GM12878 (cell line): Measurements from ENCODE around the gene ZNF33B. TPM values are rescaled to one million over a fixed set of nuclear protein-coding genes. Genes with fewer than 3 reads are reported as not detected.

Experiments used
- ATAC-seq: fragments of 200-7000 bp; cut with Tn5 transposase; 3 replicates; pipeline ENCODE4 v1.9.1; 2020; ENCODE audit warnings: mild to moderate bottlenecking, moderate library complexity
- BruUV-seq: library from RNA; stranded (reverse); fragments of 400-500 nt; replicated peaks from 2 replicates; lab custom pipeline; 2021; lab: Mats Ljungman, UMichigan
- CTCF ChIA-PET: fragments of 300-600 bp; sonication (Branson Sonifier 250); formaldehyde crosslinking; extraction: SDS; loops from one replicate; lab custom pipeline; 2021; ENCODE audit warnings: inconsistent platforms; lab: Yijun Ruan, JAX
- POLR2A ChIA-PET: fragments of 350-600 bp; formaldehyde crosslinking; extraction: SDS; loops from one replicate; lab custom pipeline; 2021; ENCODE audit warnings: inconsistent platforms; lab: Charles Lee
- RAD21 ChIA-PET: fragments of 300-600 bp; sonication (Branson Sonifier 250); formaldehyde crosslinking; loops from one replicate; lab custom pipeline; 2023; ENCODE audit warnings: antibody characterized with exemption; ENCODE audit not compliant: unreplicated experiment; lab: Charles Lee
- SMC1A ChIA-PET: fragments of 300-600 bp; sonication (Branson Sonifier 250); formaldehyde crosslinking; loops from one replicate; lab custom pipeline; 2023; ENCODE audit not compliant: unreplicated experiment, uncharacterized antibody; lab: Charles Lee
- DNase-seq: peaks from one replicate; pipeline ENCODE4 v3.0.0-alpha.2; 2011; ENCODE audit warnings: low read depth, low spot score
- FAIRE-seq: peaks from 3 replicates; lab custom pipeline; 2011; peaks lifted over from hg19 to GRCh38; lab: Jason Lieb, UNC
- H2AFZ ChIP-seq: 2 replicates; pipeline ENCODE4 v1.6.0; 2011; ENCODE audit warnings: low read depth, low read length, control low read depth; ENCODE audit not compliant: control insufficient read depth
- H3K27ac ChIP-seq: 2 replicates; pipeline ENCODE4 v1.5.1; 2011; ENCODE audit warnings: control low read depth; ENCODE audit not compliant: control insufficient read depth, insufficient read depth
- H3K27me3 ChIP-seq, 2 experiments: replicated peaks in 1 of 2; 2 replicates each; pipeline versions ENCODE4 v1.6.0 to v1.6.1; 2011; ENCODE audit warnings: low read length in 1 of 2; ENCODE audit not compliant: control insufficient read depth in 2 of 2, insufficient read depth in 2 of 2
- H3K36me3 ChIP-seq, 2 experiments: 2 replicates each; pipeline ENCODE4 v1.5.1; 2011; ENCODE audit warnings: low read length in 1 of 2; ENCODE audit not compliant: control insufficient read depth in 2 of 2, insufficient read depth in 2 of 2
- H3K4me1 ChIP-seq: 2 replicates; pipeline ENCODE4 v1.6.1; 2011; ENCODE audit warnings: mild to moderate bottlenecking, low read length, moderate library complexity, mixed read lengths; ENCODE audit not compliant: control insufficient read depth, insufficient read depth
- H3K4me2 ChIP-seq: 2 replicates; pipeline ENCODE4 v1.6.0; 2011; ENCODE audit warnings: control low read depth; ENCODE audit not compliant: control insufficient read depth, insufficient read depth
- H3K4me3 ChIP-seq: fragments of 200-600 bp; sonication (generic); 2 replicates; pipeline ENCODE4 v1.5.1; 2016
- H3K79me2 ChIP-seq: 2 replicates; pipeline ENCODE4 v1.6.0; 2011; ENCODE audit warnings: low read length; ENCODE audit not compliant: control insufficient read depth, insufficient read depth
- H3K9ac ChIP-seq: 2 replicates; pipeline ENCODE4 v1.8.0; 2011; ENCODE audit warnings: low read length, control low read depth, mixed read lengths; ENCODE audit not compliant: control insufficient read depth, insufficient read depth
- H3K9me3 ChIP-seq: replicated peaks from 3 replicates; pipeline ENCODE4 v1.5.1; 2011; ENCODE audit warnings: mild to moderate bottlenecking, low read length; ENCODE audit not compliant: control insufficient read depth, insufficient read depth
- H4K20me1 ChIP-seq: 2 replicates; pipeline ENCODE4 v1.6.0; 2011; ENCODE audit not compliant: control insufficient read depth, insufficient read depth
- E2F8 ChIP-seq: fragments of 450-650 bp; IDR thresholded peaks from 2 replicates; pipeline ENCODE4 v1.6.1; 2018; ENCODE audit warnings: mild to moderate bottlenecking, low read depth, moderate library complexity; ENCODE audit not compliant: partially characterized antibody
- NR2C1 ChIP-seq: fragments of 450-650 bp; IDR thresholded peaks from 2 replicates; pipeline ENCODE4 v1.6.1; 2017; ENCODE audit warnings: antibody characterized with exemption, mild to moderate bottlenecking, moderate library complexity
- PAX5 ChIP-seq: IDR thresholded peaks from 2 replicates; pipeline ENCODE4 v1.6.1; 2011; ENCODE audit warnings: low read depth, low read length, borderline replicate concordance
- PBX3 ChIP-seq: IDR thresholded peaks from 2 replicates; pipeline ENCODE4 v1.6.1; 2011; ENCODE audit warnings: mild to moderate bottlenecking, low read depth, low read length, moderate library complexity; ENCODE audit not compliant: insufficient replicate concordance
- SREBF1 ChIP-seq: IDR thresholded peaks from 2 replicates; pipeline ENCODE4 v1.6.1; 2012; ENCODE audit warnings: mild to moderate bottlenecking, low read length
- USF1 ChIP-seq: IDR thresholded peaks from 2 replicates; pipeline ENCODE4 v1.6.1; 2011; ENCODE audit warnings: borderline replicate concordance, low read depth, mild to moderate bottlenecking, moderate library complexity, mixed read lengths, low read length; ENCODE audit not compliant: insufficient read depth; ENCODE audit errors: extremely low read length
- ZNF384 ChIP-seq: IDR thresholded peaks from 2 replicates; pipeline ENCODE4 v1.6.1; 2012; ENCODE audit warnings: low read depth, mild to moderate bottlenecking, low read length, improper control_type of control experiment, borderline replicate concordance
- WGBS: methylation state at CpG from one replicate; pipeline ENCODE4 v1.1.6; 2016; ENCODE audit warnings: low lambda C conversion rate; ENCODE audit not compliant: insufficient replicate concordance, insufficient coverage; ENCODE audit errors: missing lambda C conversion rate; 5-methylcytosine and 5-hydroxymethylcytosine counted together
- in situ Hi-C: fragments of 300-500 bp; cut with MboI; formaldehyde crosslinking; loops from 9 replicates; pipeline ENCODE4 v1.14.3; 2018; ENCODE audit warnings: mixed read lengths
- intact Hi-C: fragments of 100-400 bp; cut with micrococcal nuclease; formaldehyde crosslinking; loops from one replicate; pipeline ENCODE4 v1.14.2; 2022; ENCODE audit not compliant: unreplicated experiment
- polyA plus RNA-seq, 11 experiments: library from polyadenylated mRNA; depleted of rRNA in 4 of 11; unstranded in 6 of 11; stranded (reverse) in 5 of 11; fragments of >200 nt; fragmentation: Nextera tagmentation in 4 of 11; fragmentation: Illumina TruSeq in 1 of 11; extraction: Ambion mirVana in 4 of 11; extraction: Trizol in 1 of 11; gene quantifications; 1 replicate in 1 of 11; 2 replicates in 10 of 11; pipeline versions ENCODE4 v1.2.1 to v1.2.3, GENCODE V29; 2011 to 2016; ENCODE audit warnings: inconsistent platforms in 2 of 11, missing spikeins in 2 of 11, low read depth in 1 of 11
- total RNA-seq, 4 experiments: library from RNA; depleted of rRNA in 3 of 4; stranded (reverse); fragments of >200 nt in 3 of 4; fragmentation: Illumina TruSeq in 1 of 4; extraction: Trizol in 1 of 4; gene quantifications; 2 replicates each; pipeline versions ENCODE4 v1.2.1 to v1.2.3, GENCODE V29; 2013 to 2021

ZNF33B gene
- total and polyA plus RNA-seq, 10 of the 15 experiments (the other 5 are each of a cell fraction or from before 2014, with no cell fraction given) = 5.3 to 19.7 (median 9.3) TPM

- no peak overlapping the region for H3K4me2 ChIP-seq
- no peaks in the 10 kb centered on the region for H3K9me3 ChIP-seq
- in situ Hi-C loops = no loop called here
- ChIA-PET SMC1A (no interaction called here), RAD21 (no interaction called here), CTCF (no interaction called here), POLR2A (no interaction called here)
- no peaks in the 10 kb centered on the region for H4K20me1 ChIP-seq
- H3K4me1 ChIP-seq = no peaks in the 10 kb centered on the region
- no peaks in the 10 kb centered on the region for H3K79me2 ChIP-seq
- H3K36me3 ChIP-seq = no peaks in the 10 kb centered on the region
- H2AFZ ChIP-seq = no peak overlapping the region
- no peak for FAIRE-seq
- no peaks in the 10 kb centered on the region for H3K27me3 ChIP-seq
- intact Hi-C loops = no loop called here
- TF ChIP-seq PBX3 (no peak), PAX5 (no peak), E2F8 (no peak), ZNF384 (no peak), SREBF1 (no peak), NR2C1 (no peak), USF1 (no peak)
- 3% methylated on average over 7 of the region's 7 CpGs for WGBS
- no peak overlapping the region for H3K4me3 ChIP-seq
- H3K27ac ChIP-seq = no peak overlapping the region
- peak; percentile 24; the same call in 1 of the 3 replicates for ATAC-seq
- DNase-seq = no peak
- no TSS peak for BruUV-seq
- no peak overlapping the region for H3K9ac ChIP-seq
Measured at GRCh38 chr10:42578019-42578418, 60.4 kb downstream of the ZNF33B start.
